GM13977 (cell line): ENCODE measurements around the gene GCDH.

Source experiments
- DNase-seq: peaks from one replicate; pipeline ENCODE4 v3.0.0; 2012; ENCODE audit warnings: low spot score
- CTCF ChIP-seq: IDR thresholded peaks from 2 replicates; pipeline ENCODE4 v1.5.1; 2012; ENCODE audit warnings: mild to moderate bottlenecking, control low read depth; ENCODE audit not compliant: insufficient read depth; ENCODE audit errors: extremely low read depth, missing control alignments
- in situ Hi-C: fragments of 300-500 bp; cut with MboI; formaldehyde crosslinking; loops from one replicate; pipeline ENCODE4 v1.12.0; 2022; ENCODE audit warnings: low sequenced_read_pairs, low pct_unique_long_range_greater_than_20kb, mixed read lengths, inconsistent platforms; ENCODE audit not compliant: unreplicated experiment

The GCDH gene

DNA sequence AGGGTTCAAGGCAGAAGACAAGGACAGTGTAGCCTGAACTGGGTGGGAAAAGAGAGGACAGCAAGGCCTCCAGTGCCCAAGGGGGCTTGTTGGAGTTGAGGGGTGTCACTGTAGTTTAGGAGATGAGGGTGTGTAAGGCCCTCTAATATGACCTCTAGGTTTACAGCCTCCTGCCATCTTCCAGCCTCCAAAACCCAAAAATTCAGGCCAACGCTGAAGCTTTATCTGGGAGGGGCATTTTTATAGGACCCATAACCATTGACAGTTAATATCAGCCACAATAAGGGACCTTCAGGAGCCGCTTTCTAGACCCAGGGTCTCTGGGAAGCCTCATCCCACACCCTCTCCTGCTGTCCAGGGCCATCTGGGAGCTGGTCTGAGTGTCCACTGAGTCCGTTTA is 6.8 kb upstream of the GCDH start:
- in situ Hi-C loops: no loop called here
- TF ChIP-seq CTCF: no peak
- DNase-seq: no peak

DNA sequence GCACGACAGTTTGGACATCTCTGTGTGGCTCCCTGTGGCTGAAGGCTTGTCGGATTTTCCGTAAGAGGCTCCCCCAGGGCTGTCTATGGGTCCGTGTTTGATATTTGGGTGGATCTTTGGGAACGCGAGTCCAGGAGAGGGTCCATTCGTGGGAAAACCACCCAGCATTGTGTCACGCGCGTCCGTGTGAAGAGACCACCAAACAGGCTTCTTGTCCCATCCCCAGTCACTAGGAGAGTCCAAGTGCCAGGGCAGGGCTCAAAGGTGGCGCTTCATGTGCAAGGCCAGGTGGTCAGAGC is 6.4 kb upstream of the GCDH start:
- no peak for DNase-seq
- in situ Hi-C loops: no loop called here
- TF ChIP-seq CTCF: no peak

GRCh38 chr19:12884926-12885748 is 5.8 kb upstream of the GCDH start:
- peak; percentile 83 for DNase-seq
- in situ Hi-C loops: no loop called here
- TF ChIP-seq CTCF: peak; percentile 83

DNA sequence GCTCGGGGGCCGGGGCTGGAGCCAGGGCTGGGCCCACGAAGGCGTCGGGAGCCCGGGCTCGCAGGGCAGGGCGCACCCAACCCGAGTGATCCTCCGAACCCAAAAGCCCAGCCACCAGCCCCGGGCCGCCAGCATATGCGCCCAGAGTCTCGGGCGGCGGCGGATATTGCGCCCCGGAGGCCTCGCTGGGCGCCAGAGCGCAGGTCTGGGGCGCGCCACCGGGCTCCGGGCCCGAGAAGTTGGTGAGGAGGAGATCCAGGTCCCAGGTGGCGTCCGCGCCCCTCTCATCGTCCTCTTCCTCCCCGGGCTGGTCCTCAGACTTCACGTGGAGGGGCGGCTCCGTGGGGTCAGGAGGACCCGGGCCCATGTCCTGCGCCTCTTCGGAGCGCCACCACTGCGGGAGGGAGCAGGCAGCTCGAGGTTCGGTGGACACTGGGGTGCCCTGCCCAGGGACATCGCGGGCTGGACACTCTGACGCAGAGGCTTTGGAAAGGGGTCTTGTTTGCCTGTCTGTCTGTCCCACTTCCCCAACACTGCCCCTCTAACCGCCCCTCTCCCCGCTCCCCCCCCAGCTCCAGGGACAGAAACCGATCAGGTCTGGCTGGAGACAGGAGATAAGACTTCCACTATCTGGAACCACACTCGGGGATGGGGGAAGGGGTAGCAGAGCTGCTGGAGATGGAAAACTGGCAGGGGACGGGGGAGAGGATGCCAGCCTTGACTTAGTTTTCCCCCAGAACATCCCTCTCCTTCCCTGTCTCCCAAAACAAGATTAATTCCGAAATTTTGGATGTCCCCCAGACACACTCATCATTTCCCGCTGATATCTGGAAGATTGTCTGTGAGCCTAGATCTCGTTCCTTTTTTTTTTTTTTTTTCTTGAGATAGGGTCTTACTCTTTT is 5.0 kb upstream of the GCDH start:
- in situ Hi-C loops: no loop called here
- TF ChIP-seq CTCF: no peak
- no peak for DNase-seq

GRCh38 chr19:12886651-12886968 is 4.3 kb upstream of the GCDH start:
- in situ Hi-C loops: no loop called here
- no peak for DNase-seq
- no peak for TF ChIP-seq CTCF

DNA sequence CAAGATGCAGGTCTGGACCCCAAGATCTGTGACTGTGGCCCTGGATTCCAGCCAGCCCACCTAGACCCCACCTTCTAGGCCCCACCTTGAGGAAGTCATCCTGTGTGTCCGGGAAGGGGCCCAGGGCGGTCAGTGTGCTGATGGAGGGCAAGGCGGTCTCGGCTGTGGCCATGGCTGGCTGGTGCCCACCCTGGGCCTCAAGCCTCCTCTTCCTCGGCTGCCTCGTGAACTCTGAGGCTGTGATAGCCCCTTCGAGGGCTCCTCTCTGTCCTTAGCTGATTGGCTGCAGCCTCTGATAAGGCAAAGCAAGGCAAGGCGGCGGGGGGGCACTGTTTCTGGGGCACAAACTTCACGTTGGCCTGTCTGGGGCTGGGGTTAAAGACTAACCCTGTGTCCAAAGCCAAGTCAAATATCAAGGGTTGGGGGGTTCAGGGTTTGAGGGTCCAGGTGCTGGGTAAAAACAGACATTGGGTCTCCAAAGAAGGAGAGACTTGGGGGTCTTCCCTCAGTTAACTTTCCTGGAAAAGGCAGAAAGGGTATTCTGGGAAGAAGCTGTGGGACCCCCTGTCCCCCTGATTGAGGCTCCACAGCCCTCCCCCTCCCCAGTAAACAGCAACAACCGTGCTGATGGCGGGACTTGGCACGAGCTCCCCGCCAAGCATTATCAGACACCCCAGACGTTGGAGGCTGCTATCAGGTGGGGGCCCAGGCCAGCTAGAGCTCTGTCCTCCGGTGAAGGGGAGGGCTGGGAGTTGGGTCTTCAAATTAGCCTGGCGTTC is 3.8 kb upstream of the GCDH start, which contains the start of gene KLF1:
Gene KLF1 (minus strand): TSS at position 233 of the 779 bp plus-strand sequence. CDS start 61 bp downstream, at position 172.
- DNase-seq: no peak
- in situ Hi-C loops: no loop called here
- TF ChIP-seq CTCF: no peak
